Pulmonary artery endothelial cell (primary cell): ENCODE data around the gene TIAM1. TPM values are rescaled to one million over a fixed set of nuclear protein-coding genes. Genes with fewer than 3 reads are reported as not detected.

Experiments
- DNase-seq: peaks from one replicate; pipeline ENCODE4 v3.0.0-alpha.2; 2011; ENCODE audit warnings: low read depth, low spot score
- total RNA-seq: library from RNA; depleted of rRNA; stranded (reverse); fragments of >200 nt; gene quantifications from 2 replicates; pipeline ENCODE4 v1.2.3, GENCODE V29; 2014

The TIAM1 gene
- total RNA-seq, 1 donor from 2014 or later = under 0.01 TPM

GRCh38 chr21:31334648-31335121 lies 9.4 kb downstream of the TIAM1 start:
- DNase-seq = no peak

- no peak for DNase-seq
Measured at GRCh38 chr21:31332525-31332924, 11.5 kb downstream of the TIAM1 start.

GRCh38 chr21:31331231-31331630 lies 12.8 kb downstream of the TIAM1 start:
- DNase-seq = no peak

GRCh38 chr21:31330144-31330483 lies 13.9 kb downstream of the TIAM1 start:
- DNase-seq = no peak

- no peak for DNase-seq
Measured at GRCh38 chr21:31329456-31330143, 14.5 kb downstream of the TIAM1 start.

DNA sequence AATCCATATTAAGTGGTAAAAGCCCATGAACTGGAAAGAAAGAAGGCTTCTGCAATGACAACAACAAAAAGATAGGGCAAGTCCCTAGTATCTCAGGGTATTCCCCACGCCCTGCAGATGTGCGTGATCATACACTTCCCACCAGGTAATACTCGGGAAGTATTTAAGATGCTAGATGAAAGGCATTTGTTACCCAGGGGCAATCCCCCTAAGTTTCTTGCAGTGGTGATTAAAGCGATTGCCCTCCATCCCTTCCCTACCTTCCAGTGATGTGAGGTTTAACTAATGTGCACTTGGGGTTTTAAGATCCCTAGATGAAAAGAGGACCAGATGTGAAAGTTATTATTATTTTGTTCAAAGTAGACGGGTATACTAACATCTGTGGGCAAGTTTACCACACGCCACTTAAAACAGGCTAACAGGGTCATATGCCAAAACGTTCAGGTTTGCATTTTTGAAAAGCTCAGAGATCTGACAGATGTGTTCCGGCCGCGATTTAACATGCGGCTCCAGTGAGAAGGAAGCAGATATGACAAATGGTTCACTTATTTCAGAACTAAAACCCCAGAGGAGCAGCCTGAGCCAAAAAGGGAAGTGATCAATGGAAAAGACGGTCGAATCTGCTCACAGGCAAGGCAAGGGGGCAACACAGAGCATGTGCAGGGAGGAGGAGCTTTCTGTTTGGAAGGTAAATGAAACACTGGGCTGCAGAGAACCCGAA lies 17.4 kb downstream of the TIAM1 start:
- DNase-seq = no peak

DNA sequence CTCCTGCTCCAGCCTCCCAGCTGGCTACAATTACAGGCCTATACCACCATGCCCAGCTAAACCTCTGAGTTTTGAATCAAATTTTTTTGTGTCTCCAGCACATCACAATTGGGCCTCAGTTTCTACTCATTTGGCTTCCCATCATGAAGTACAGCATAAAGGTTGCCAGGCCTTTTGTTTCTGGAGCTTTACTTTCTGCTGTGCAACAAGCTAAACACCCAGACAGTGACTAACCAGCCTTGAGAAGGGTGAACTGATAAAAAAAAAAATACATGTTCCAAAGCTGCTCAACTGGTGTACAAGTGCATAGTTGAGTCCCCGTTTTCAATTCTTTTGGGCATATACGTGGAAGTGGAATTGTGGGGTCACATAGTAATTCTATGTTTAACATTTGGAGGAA lies 25.1 kb downstream of the TIAM1 start:
- DNase-seq = no peak

- no peak for DNase-seq
Measured at GRCh38 chr21:31317688-31318087, 26.4 kb downstream of the TIAM1 start.

DNA sequence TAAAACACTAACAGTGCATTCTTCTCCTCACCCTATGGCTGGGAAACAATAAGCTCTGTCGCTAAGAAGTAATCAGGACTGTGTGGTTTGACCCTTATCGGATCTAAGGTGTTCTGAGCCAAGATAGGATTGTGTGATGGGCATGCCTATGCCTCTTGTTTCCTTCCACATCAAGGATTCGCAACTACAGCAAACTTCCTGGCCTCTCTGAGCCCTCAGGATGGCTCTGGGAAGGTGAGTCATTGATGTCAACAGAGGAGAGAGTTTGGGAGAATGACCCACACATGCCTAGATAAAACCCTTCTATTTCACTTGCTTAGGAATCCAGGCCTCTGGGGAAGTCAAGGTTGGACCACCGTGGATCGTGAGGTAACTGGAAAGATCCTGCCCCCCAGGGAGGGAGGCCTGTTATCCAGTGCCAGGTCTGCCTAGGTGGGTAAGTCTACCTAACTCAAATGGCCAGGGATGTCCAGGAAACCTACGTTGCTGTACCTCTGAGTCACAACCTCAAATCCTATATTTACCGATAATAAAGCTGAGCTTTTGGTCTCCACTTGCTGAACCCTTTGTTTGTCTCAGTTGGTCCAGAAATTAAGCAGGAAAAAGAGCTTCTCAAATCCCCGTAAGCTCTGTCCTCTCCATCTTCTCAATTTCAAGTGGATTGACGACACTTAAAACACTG lies 27.4 kb downstream of the TIAM1 start:
- DNase-seq = no peak

DNA sequence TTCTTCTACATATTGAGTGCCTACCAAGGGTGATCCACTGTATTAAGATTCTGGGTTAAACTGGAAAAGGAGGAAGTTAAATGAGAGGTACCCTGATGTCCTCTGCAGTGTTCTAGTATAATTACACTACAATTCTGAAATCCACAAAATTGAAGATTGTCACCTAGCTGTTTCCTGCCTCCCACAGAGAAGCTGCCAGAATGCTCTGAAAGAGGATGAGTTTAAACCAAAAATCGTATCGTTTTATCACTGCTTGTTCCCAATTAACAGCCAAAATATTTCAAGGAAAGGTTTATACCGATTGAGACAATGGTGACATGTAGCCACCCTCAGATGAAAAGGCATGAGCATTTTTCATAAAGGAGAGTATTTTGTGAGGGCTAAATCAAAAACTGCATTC lies 28.0 kb downstream of the TIAM1 start:
- no peak for DNase-seq

- DNase-seq = no peak
Measured at GRCh38 chr21:31310750-31311149, 33.3 kb downstream of the TIAM1 start.

DNA sequence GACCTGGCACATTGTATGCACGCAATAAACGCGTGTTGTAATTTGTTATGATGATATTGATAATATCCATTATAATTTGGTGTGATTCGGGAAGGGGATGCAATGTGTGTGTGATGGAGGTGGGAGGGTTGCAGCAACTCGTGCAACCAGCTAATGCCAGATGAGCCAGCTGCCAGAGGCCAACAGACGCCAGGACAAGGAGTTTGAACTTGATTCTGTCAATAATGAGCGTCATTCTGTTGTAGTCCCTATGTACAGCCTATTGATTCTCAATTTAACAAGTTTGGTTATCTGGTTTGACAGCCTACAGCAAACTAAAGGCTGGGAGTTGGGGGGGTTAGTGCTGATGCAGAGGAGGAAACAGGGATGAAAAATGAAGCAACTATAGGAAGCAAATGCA lies 35.5 kb downstream of the TIAM1 start:
- no peak for DNase-seq

DNA sequence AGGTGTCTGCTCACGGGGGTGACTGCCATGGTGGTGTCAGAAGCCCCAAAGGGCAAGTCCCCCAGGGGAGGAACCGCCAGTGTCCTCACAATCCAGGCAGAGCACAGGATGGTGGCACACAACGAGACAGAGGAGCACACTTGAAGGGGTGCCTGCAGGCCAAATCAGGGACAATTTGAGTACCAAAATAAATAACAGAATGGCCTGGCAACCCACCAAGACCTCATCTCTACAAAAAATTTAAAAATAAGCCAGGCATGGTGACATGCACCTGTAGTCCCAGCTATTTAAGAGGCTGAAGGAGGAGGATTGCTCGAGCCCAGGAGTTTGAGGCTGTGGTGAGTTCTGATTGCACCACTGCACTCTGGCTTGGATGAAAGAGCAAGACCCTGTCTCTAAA lies 38.2 kb downstream of the TIAM1 start:
- DNase-seq = no peak

- no peak for DNase-seq
Measured at GRCh38 chr21:31299291-31300147, 44.5 kb downstream of the TIAM1 start.

GRCh38 chr21:31298618-31299269 lies 45.3 kb downstream of the TIAM1 start:
- no peak for DNase-seq

DNA sequence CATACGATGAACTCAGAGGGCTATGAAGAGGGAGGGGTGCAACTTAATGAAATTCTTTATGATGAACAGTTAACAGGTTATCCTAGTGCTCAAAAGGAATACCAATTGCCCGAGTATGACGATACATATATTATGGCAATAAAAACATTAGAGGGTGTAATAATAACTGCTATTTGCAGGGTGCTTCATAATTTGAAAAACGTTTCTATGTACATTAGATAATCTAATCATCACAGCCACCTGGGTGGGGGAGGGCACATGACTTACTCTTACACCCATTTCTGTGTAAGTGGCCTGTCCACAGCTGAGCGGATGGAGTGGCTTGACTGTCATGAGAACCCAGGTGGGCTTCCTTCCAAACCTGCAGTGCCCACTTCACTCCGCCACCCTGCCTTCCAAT lies 46.3 kb downstream of the TIAM1 start:
- no peak for DNase-seq

DNA sequence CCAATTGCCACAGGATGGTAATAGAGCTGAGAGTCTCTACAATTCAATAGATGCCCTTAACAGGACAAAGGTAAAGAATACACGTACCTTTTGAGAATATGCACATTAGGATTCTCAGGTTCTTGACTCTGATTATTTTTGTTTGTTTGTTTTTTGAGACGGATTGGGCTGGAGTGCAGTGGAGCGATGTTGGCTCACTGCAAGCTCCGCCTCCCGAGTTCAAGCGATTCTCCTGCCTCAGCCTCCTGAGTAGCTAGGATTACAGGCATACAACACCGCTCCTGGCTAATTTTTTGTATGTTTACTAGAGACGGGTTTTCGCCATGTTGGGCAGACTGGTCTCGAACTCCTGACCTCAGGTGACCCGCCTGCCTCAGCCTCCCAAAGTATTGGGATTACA lies 48.4 kb downstream of the TIAM1 start:
- no peak for DNase-seq

GRCh38 chr21:31294691-31295090 lies 49.4 kb downstream of the TIAM1 start:
- DNase-seq = no peak

GRCh38 chr21:31293986-31294385 lies 50.1 kb downstream of the TIAM1 start:
- no peak for DNase-seq

DNA sequence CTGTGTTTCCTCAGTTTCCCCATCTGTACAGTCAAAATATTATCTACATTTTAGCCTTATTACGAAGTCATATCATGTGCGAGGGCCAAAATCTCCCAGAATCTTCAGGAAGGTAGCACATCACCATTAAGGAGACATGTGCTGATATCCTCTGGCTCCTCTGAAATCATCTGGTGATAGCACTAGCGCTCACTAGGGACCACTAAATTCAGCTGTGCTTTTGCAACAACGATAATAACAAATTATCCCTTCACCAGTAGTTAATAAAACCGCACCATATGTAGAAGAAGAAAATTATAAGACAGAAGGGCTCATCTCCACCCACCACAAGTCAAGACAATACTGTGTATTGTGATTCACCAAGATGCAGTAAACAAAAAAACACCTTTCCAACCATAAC lies 53.3 kb downstream of the TIAM1 start:
- DNase-seq = no peak

DNA sequence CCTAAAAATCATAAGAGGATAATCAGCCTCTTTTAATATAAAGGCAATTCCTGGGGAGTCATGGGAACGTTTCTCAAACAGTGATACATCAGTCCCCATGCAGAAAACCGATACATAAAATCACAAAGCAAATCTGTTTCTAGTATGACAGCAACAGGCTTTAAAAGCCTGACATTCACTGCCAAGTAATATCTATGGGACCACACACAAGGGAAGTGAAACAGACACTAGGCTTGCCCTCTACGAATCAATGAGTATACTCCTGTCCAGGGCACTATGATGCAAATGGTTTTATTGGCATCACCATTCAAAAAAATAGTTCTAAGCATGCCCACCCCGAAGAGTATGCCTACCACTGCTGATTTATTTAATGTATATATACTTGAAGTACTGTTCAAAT lies 54.4 kb downstream of the TIAM1 start:
- no peak for DNase-seq
